ENCODE results near the gene AVL9.
A peak's percentile ranks its signal among the peaks of the same experiment; 100 is the strongest.
"Not testable (repeated sequence)": the region's sequence is repeated elsewhere in the genome, so short reads cannot be mapped to it uniquely, and the experiment has no call there.

Gene AVL9

DNA sequence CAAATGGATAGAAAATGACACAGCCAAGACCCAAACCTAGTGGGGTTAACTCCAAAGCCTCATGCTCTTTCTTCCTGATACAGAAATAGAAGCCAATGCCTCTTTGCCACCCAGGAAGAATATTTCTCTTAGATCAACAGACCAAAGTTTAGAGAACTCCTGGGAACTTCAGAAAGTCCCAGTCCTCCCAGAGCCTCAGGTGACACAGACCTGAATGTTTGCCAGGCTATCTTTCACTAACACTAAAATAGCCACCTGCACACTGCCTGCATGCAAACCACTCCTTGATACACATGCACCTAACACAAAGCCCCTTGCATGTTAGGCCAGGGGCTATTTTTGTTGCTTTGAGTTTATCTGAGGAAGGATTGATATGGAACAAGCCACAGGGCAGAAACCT lies 32.8 kb upstream of the AVL9 start:
- H3K4me3 ChIP-seq (replicated peaks; ENCODE audit: low read depth, low read length) = no peak overlapping the region
- TF ChIP-seq, protein P1, sequence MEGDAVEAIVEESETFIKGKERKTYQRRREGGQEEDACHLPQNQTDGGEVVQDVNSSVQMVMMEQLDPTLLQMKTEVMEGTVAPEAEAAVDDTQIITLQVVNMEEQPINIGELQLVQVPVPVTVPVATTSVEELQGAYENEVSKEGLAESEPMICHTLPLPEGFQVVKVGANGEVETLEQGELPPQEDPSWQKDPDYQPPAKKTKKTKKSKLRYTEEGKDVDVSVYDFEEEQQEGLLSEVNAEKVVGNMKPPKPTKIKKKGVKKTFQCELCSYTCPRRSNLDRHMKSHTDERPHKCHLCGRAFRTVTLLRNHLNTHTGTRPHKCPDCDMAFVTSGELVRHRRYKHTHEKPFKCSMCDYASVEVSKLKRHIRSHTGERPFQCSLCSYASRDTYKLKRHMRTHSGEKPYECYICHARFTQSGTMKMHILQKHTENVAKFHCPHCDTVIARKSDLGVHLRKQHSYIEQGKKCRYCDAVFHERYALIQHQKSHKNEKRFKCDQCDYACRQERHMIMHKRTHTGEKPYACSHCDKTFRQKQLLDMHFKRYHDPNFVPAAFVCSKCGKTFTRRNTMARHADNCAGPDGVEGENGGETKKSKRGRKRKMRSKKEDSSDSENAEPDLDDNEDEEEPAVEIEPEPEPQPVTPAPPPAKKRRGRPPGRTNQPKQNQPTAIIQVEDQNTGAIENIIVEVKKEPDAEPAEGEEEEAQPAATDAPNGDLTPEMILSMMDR (IDR thresholded peaks at IDR 0.05; ENCODE audit: low read depth, low read length, missing control alignments) = no peak
- no peak for DNase-seq (ENCODE audit: extremely low read depth, low read depth)

DNA sequence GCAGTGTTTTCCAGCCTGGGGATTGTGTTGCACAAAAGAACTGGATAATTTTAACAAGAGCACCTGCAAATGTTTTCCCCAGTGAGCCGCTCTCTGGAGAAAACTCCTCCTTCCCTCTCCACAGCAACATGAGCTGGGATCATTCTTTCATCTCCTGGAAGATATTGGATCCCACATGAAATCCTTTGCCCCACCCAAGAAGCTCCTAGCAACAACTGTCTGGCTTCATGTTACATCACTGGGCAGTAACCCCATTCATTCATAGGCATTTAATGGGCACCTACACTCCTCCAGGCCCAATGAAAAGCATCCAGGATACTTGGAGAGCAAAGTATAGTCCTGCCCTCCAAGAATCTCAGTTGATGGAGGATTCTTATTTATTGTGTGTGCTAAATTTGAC lies 32.3 kb upstream of the AVL9 start:
- H3K4me3 ChIP-seq (replicated peaks; ENCODE audit: low read depth, low read length) = no peak overlapping the region
- TF ChIP-seq, protein P1 (IDR thresholded peaks at IDR 0.05; ENCODE audit: low read depth, low read length, missing control alignments) = no peak
- DNase-seq (ENCODE audit: extremely low read depth, low read depth) = peak; percentile 7

DNA sequence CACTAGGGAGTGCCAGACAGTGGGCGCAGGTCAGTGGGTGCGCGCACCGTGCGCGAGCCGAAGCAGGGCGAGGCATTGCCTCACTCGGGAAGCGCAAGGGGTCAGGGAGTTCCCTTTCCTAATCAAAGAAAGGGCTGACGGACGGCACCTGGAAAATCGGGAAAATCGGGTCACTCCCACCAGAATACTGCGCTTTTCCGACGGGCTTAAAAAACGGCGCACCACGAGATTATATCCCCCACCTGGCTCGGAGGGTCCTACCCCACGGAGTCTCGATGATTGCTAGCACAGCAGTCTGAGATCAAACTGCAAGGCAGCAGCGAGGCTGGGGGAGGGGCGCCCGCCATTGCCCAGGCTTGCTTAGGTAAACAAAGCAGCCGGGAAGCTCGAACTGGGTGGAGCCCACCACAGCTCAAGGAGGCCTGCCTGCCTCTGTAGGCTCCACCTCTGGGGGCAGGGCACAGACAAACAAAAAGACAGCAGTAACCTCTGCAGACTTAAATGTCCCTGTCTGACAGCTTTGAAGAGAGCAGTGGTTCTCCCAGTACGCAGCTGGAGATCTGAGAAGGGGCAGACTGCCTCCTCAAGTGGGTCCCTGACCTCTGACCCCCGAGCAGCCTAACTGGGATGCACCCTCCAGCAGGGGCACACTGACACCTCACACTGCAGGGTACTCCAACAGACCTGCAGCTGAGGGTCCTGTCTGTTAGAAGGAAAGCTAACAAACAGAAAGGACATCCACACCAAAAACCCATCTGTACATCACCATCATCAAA lies 30.5 kb upstream of the AVL9 start:
- DNase-seq (ENCODE audit: extremely low read depth, low read depth); H3K4me3 ChIP-seq (replicated peaks; ENCODE audit: low read depth, low read length): not testable (repeated sequence)

DNA sequence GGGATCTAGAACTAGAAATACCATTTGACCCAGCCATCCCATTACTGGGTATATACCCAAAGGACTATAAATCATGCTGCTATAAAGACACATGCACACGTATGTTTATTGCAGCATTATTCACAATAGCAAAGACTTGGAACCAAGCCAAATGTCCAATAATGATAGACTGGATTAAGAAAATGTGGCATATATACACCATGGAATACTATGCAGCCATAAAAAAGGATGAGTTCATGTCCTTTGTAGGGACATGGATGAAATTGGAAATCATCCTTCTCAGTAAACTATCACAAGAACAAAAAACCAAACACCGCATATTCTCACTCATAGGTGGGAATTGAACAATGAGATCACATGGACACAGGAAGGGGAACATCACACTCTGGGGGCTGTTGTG lies 25.3 kb upstream of the AVL9 start:
- not testable (repeated sequence) for DNase-seq (ENCODE audit: extremely low read depth, low read depth); H3K4me3 ChIP-seq (replicated peaks; ENCODE audit: low read depth, low read length)

DNA sequence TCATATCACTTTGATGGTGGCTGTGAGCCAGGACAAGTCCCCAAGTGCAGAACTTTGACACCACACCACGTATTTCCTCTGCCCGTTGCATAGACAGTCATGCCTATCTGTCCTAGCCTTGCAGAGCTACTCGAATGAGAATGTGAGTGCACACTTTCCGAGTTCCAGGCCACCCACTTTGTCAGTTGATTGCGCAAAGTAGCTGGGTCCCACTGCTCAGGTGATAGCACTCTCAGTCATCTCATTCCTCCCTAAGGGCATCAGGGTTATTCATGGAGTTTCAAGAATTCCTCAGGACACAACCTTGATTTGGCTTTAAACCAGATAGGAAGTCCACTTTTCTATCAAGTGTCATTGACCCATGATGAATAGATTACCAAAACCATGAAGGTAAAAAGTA lies 24.4 kb upstream of the AVL9 start:
- H3K4me3 ChIP-seq (replicated peaks; ENCODE audit: low read depth, low read length) = no peak overlapping the region
- TF ChIP-seq, protein P1 (IDR thresholded peaks at IDR 0.05; ENCODE audit: low read depth, low read length, missing control alignments) = no peak
- no peak for DNase-seq (ENCODE audit: extremely low read depth, low read depth)

DNA sequence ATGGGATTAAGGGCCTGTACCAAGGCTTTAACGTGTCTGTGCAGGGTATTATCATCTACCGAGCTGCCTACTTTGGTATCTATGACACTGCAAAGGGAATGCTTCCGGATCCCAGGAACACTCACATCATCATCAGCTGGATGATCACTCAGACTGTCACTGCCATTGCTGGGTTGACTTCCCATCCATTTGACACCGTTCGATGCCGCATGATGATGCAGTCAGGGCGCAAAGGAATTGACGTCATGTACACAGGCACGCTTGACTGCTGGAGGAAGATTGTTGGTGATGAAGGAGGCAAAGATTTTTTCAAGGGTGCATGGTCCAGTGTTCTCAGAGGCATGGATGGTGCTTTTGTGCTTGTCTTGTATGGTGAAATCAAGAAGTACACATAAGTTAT lies 23.3 kb upstream of the AVL9 start:
- TF ChIP-seq, protein P1 (IDR thresholded peaks at IDR 0.05; ENCODE audit: low read depth, low read length, missing control alignments) = no peak
- no peak overlapping the region for H3K4me3 ChIP-seq (replicated peaks; ENCODE audit: low read depth, low read length)

DNA sequence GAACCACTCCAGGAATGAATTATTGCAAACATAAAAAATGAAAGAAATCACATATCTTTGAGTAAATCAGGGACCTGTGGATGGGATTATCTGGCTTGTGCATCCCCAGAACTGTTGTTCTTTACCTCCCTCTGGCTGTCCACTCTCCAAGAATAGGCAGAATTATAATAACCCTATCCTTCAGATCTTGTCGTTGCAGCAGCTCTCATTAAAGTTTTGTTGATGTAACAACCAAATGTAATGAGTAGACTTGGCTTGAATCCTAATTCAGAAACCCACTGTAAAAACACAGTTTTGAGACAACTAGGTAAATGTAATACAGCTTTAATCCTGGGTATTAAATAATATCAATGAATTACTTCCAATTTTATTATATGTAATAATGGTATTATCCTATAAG lies 21.3 kb upstream of the AVL9 start:
- DNase-seq (ENCODE audit: extremely low read depth, low read depth) = no peak
- no peak overlapping the region for H3K4me3 ChIP-seq (replicated peaks; ENCODE audit: low read depth, low read length)
- TF ChIP-seq, protein P1 (IDR thresholded peaks at IDR 0.05; ENCODE audit: low read depth, low read length, missing control alignments) = no peak

More for the DNA sequence above, 23.3 kb upstream of the AVL9 start:
- no peak for DNase-seq (ENCODE audit: extremely low read depth, low read depth)
